HepG2 (cell line): ENCODE results near the gene SRPRB. TPM values are rescaled to one million over a fixed set of nuclear protein-coding genes. Genes with fewer than 3 reads are reported as not detected.

ENCODE experiments used
- ATAC-seq: fragments of 200-7000 bp; cut with Tn5 transposase; 3 replicates; pipeline ENCODE4 v1.9.1; 2020; ENCODE audit warnings: mild to moderate bottlenecking, moderate library complexity
- BruUV-seq: library from RNA; stranded (reverse); fragments of 400-500 nt; replicated peaks from 2 replicates; lab custom pipeline; 2021; lab: Mats Ljungman, UMichigan
- CTCF ChIA-PET: fragments of 300-600 bp; formaldehyde crosslinking; extraction: SDS; loops from one replicate; lab custom pipeline; 2021; ENCODE audit warnings: low total read pairs, inconsistent platforms, low intra/inter-chr PET ratio; lab: Yijun Ruan, JAX
- POLR2A ChIA-PET: fragments of 350-600 bp; sonication (Branson Sonifier 250); formaldehyde crosslinking; loops from one replicate; lab custom pipeline; 2020; ENCODE audit warnings: antibody characterized with exemption, inconsistent platforms; lab: Yijun Ruan, JAX
- DNase-seq: peaks from one replicate; pipeline ENCODE4 v3.0.0-alpha.2; 2015; ENCODE audit warnings: low spot score
- FAIRE-seq: peaks from 3 replicates; lab custom pipeline; 2011; peaks lifted over from hg19 to GRCh38; lab: Jason Lieb, UNC
- H2AFZ ChIP-seq: one replicate; pipeline ENCODE4 v1.6.1; 2011; ENCODE audit warnings: low read length, inconsistent platforms
- H3K27ac ChIP-seq: fragments of 300-600 bp; 3 replicates; pipeline ENCODE4 v1.8.0; 2011; ENCODE audit warnings: mixed run types, mild to moderate bottlenecking, mixed read lengths, low read length, inconsistent platforms; ENCODE audit not compliant: insufficient read depth; ENCODE audit errors: extremely low read length
- H3K27me3 ChIP-seq, 2 experiments: fragments of 200-600 bp in 1 of 2; 2 replicates in 1 of 2; 3 replicates in 1 of 2; pipeline versions ENCODE4 v1.6.0 to v1.8.0; 2011; ENCODE audit warnings: low read length in 2 of 2, mild to moderate bottlenecking in 2 of 2, moderate library complexity in 2 of 2, inconsistent platforms in 1 of 2; ENCODE audit not compliant: insufficient read depth in 2 of 2, control insufficient read depth in 1 of 2
- H3K36me3 ChIP-seq, 2 experiments: fragments of 200-600 bp in 1 of 2; replicated peaks in 1 of 2; 2 replicates in 1 of 2; 3 replicates in 1 of 2; pipeline versions ENCODE4 v1.5.1 to v1.8.0; 2011; ENCODE audit warnings: low read length in 2 of 2, inconsistent platforms in 1 of 2; ENCODE audit not compliant: insufficient read depth in 2 of 2, control insufficient read depth in 1 of 2
- H3K4me1 ChIP-seq: 2 replicates; pipeline ENCODE4 v1.5.1; 2012; ENCODE audit warnings: low read length, inconsistent platforms; ENCODE audit not compliant: insufficient read depth
- H3K4me2 ChIP-seq: 2 replicates; pipeline ENCODE4 v1.6.0; 2011; ENCODE audit warnings: low read depth, low read length, inconsistent platforms
- H3K4me3 ChIP-seq, 3 experiments: fragments of 200-600 bp in 1 of 3; sonication (generic), shearing (Covaris generic) in 1 of 3; replicated peaks in 1 of 3; 2 replicates each; pipeline ENCODE4 v1.5.1; 2011 to 2016; ENCODE audit warnings: low read length in 3 of 3, inconsistent platforms in 2 of 3, low read depth in 2 of 3, mild to moderate bottlenecking in 2 of 3, control low read depth in 1 of 3, mixed read lengths in 1 of 3; ENCODE audit not compliant: insufficient read depth in 1 of 3
- H3K79me2 ChIP-seq: one replicate; pipeline ENCODE4 v1.6.1; 2011; ENCODE audit warnings: low read length, inconsistent platforms; ENCODE audit not compliant: insufficient read depth
- H3K9ac ChIP-seq: 2 replicates; pipeline ENCODE4 v1.6.0; 2011; ENCODE audit warnings: mild to moderate bottlenecking, low read depth, low read length, inconsistent platforms; ENCODE audit not compliant: insufficient read depth
- H3K9me3 ChIP-seq: 2 replicates; pipeline ENCODE4 v1.5.1; 2012; ENCODE audit warnings: mild to moderate bottlenecking, low read length
- H4K20me1 ChIP-seq: 2 replicates; pipeline ENCODE4 v1.6.0; 2011; ENCODE audit warnings: inconsistent platforms, mild to moderate bottlenecking, low read length, moderate library complexity; ENCODE audit not compliant: insufficient read depth
- AHR ChIP-seq: IDR thresholded peaks from 2 replicates; pipeline ENCODE4 v1.6.1; 2018; ENCODE audit warnings: missing genetic modification reagents, missing compliant biosample characterization
- CENPT ChIP-seq: sonication (generic); formaldehyde crosslinking; IDR thresholded peaks from 2 replicates; pipeline ENCODE4 v1.8.0; 2022; ENCODE audit warnings: low read depth, mild to moderate bottlenecking, moderate library complexity, missing genetic modification reagents
- GATA4 ChIP-seq: sonication (generic); IDR thresholded peaks from 2 replicates; pipeline ENCODE4 v1.6.1; 2016; ENCODE audit warnings: antibody characterized with exemption, low read depth, borderline replicate concordance
- KAT2B ChIP-seq: fragments of 150-350 bp; IDR thresholded peaks from 2 replicates; pipeline ENCODE4 v1.6.1; 2014; ENCODE audit warnings: low read depth, low read length, borderline replicate concordance
- NBN ChIP-seq: fragments of 450-650 bp; conservative IDR thresholded peaks from 2 replicates; pipeline ENCODE4 v1.6.1; 2017
- NCOA5 ChIP-seq: sonication (generic); formaldehyde crosslinking; IDR thresholded peaks from 2 replicates; pipeline ENCODE4 v1.4.0; 2020; ENCODE audit warnings: missing genetic modification reagents
- NR1H2 ChIP-seq: sonication (generic); formaldehyde crosslinking; IDR thresholded peaks from 2 replicates; pipeline ENCODE4 v1.8.1; 2022; ENCODE audit warnings: low read depth, missing genetic modification reagents, borderline replicate concordance
- POLR2G ChIP-seq: fragments of 200-400 bp; formaldehyde crosslinking; IDR thresholded peaks from 2 replicates; pipeline ENCODE4 v1.6.1; 2018; ENCODE audit warnings: mild to moderate bottlenecking, low read depth, low read length, moderate library complexity
- RBFOX2 ChIP-seq: fragments of 200-400 bp; formaldehyde crosslinking; IDR thresholded peaks from 2 replicates; pipeline ENCODE4 v1.6.1; 2017; ENCODE audit warnings: low read depth, mild to moderate bottlenecking, low read length
- REL ChIP-seq: sonication (generic); formaldehyde crosslinking; conservative IDR thresholded peaks from 2 replicates; pipeline ENCODE4 v1.8.0; 2022; ENCODE audit warnings: mild to moderate bottlenecking, missing genetic modification reagents, moderate library complexity
- SMAD1 ChIP-seq: sonication (generic); formaldehyde crosslinking; IDR thresholded peaks from 2 replicates; pipeline ENCODE4 v1.4.0; 2020; ENCODE audit warnings: missing genetic modification reagents, low read depth, mild to moderate bottlenecking, borderline replicate concordance
- SNRNP70 ChIP-seq: fragments of 200-400 bp; formaldehyde crosslinking; IDR thresholded peaks from 2 replicates; pipeline ENCODE4 v1.6.1; 2017; ENCODE audit warnings: mild to moderate bottlenecking, low read depth, low read length, moderate library complexity
- SPEN ChIP-seq: sonication (generic); formaldehyde crosslinking; IDR thresholded peaks from 2 replicates; pipeline ENCODE4 v1.5.1; 2020; ENCODE audit warnings: low read depth, mild to moderate bottlenecking, missing genetic modification reagents
- XBP1 ChIP-seq: sonication (generic); formaldehyde crosslinking; IDR thresholded peaks from 2 replicates; pipeline ENCODE4 v1.5.0; 2020; ENCODE audit warnings: missing genetic modification reagents
- YEATS4 ChIP-seq: sonication (generic); formaldehyde crosslinking; IDR thresholded peaks from 2 replicates; pipeline ENCODE4 v1.4.0; 2020; ENCODE audit warnings: missing genetic modification reagents, borderline replicate concordance
- ZBTB1 ChIP-seq: sonication (generic); formaldehyde crosslinking; IDR thresholded peaks from 2 replicates; pipeline ENCODE4 v1.4.0; 2020; ENCODE audit warnings: missing genetic modification reagents, borderline replicate concordance
- ZBTB21 ChIP-seq: sonication (generic); formaldehyde crosslinking; IDR thresholded peaks from 2 replicates; pipeline ENCODE4 v1.4.0; 2020; ENCODE audit warnings: missing genetic modification reagents
- ZFP37 ChIP-seq: sonication (generic); formaldehyde crosslinking; IDR thresholded peaks from 2 replicates; pipeline ENCODE4 v1.4.0; 2020; ENCODE audit warnings: missing genetic modification reagents, borderline replicate concordance
- ZNF577 ChIP-seq: sonication (generic); formaldehyde crosslinking; IDR thresholded peaks from 2 replicates; pipeline ENCODE4 v1.4.0; 2020; ENCODE audit warnings: mild to moderate bottlenecking, low read depth, missing genetic modification reagents, borderline replicate concordance
- ZNF614 ChIP-seq: IDR thresholded peaks from 2 replicates; pipeline ENCODE4 v1.6.1; 2018; ENCODE audit warnings: missing biosample characterization, missing genetic modification reagents, inconsistent platforms, borderline replicate concordance
- ZNF883 ChIP-seq: sonication (generic); formaldehyde crosslinking; IDR thresholded peaks from 2 replicates; pipeline ENCODE4 v1.5.1; 2020; ENCODE audit warnings: mild to moderate bottlenecking, missing genetic modification reagents; ENCODE audit errors: not compliant biosample characterization
- WGBS: methylation state at CpG from one replicate; pipeline ENCODE4 v1.1.6; 2017; ENCODE audit warnings: low lambda C conversion rate; 5-methylcytosine and 5-hydroxymethylcytosine counted together
- in situ Hi-C: cut with HindIII; loops from 2 replicates; pipeline ENCODE4 v1.10.0; 2017; ENCODE audit warnings: low pct_unique_long_range_greater_than_20kb; ENCODE audit not compliant: extremely low pct_ligation_motif_present
- intact Hi-C: fragments of 100-400 bp; cut with micrococcal nuclease; formaldehyde crosslinking; loops from one replicate; pipeline ENCODE4 v1.10.0; 2022; ENCODE audit not compliant: unreplicated experiment
- polyA plus RNA-seq, 8 experiments: library from polyadenylated mRNA; depleted of rRNA in 3 of 8; stranded (reverse) in 7 of 8; unstranded in 1 of 8; fragments of >200 nt; fragmentation: Illumina TruSeq in 4 of 8; extraction: Trizol in 4 of 8; gene quantifications; 2 replicates each; pipeline versions ENCODE4 v1.2.1 to v1.2.3, GENCODE V29; 2011 to 2016; ENCODE audit warnings: low read depth in 4 of 8, missing spikeins in 1 of 8, mixed read lengths in 1 of 8; ENCODE audit not compliant: insufficient read depth in 1 of 8
- total RNA-seq, 5 experiments: library from RNA; depleted of rRNA; stranded (reverse); fragments of >200 nt; fragmentation: Illumina TruSeq; extraction: Trizol; gene quantifications; 2 replicates each; pipeline ENCODE4 v1.2.3, GENCODE V29; 2016; ENCODE audit warnings: low read depth in 1 of 5
- TF ChIP-seq, protein P1 (sequence below): sonication (generic); formaldehyde crosslinking; IDR thresholded peaks from 2 replicates; pipeline ENCODE4 v1.4.0; 2020; ENCODE audit warnings: missing genetic modification reagents

The SRPRB gene
- total and polyA plus RNA-seq, 2 of the 13 experiments (the other 11 are each of a cell fraction or from before 2014, with no cell fraction given): 41.0 to 111 TPM

- FAIRE-seq: no peak
- ChIA-PET CTCF (no interaction called here), POLR2A (interaction anchor here (0.9 to 1.1 kb wide), 2 partner anchors 16 to 31 kb away, joined by 3 read pairs; partner anchors contain the start of gene TF)
- H3K4me1 ChIP-seq: peaks cover 47% of the 10 kb centered on the region
- in situ Hi-C loops (no loop called here), intact Hi-C loops (no loop called here)
- no peak overlapping the region for H2AFZ ChIP-seq
- H3K27me3 ChIP-seq: no peaks in the 10 kb centered on the region
- H3K4me2 ChIP-seq: no peak overlapping the region
- DNase-seq: no peak
- peaks cover 63% of the 10 kb centered on the region for H4K20me1 ChIP-seq
- TSS peak; percentile 9 for BruUV-seq
- H3K27ac ChIP-seq: no peak overlapping the region
- no peak for ATAC-seq
- H3K36me3 ChIP-seq: peaks cover 44 to 91% of the 10 kb centered on the region in 2 experiments
- WGBS: 95% methylated on average over 6 of the region's 6 CpGs
- no peaks in the 10 kb centered on the region for H3K79me2 ChIP-seq
- H3K9ac ChIP-seq: no peak overlapping the region
- H3K9me3 ChIP-seq: no peaks in the 10 kb centered on the region
- H3K4me3 ChIP-seq: no peak overlapping the region
- TF ChIP-seq NCOA5 (CRISPR knock-in tag) (0 out of 2 replicates have a peak, but pooled peaks have one; percentile 53), SMAD1 (CRISPR knock-in tag) (no peak), ZBTB1 (CRISPR knock-in tag) (no peak), NBN (no peak), ZBTB21 (CRISPR knock-in tag) (no peak), SPEN (no peak), ZNF883 (CRISPR knock-in tag) (no peak), REL (no peak), RBFOX2 (peak; percentile 64), POLR2G (peak; percentile 64; the same call in 1 of the 2 replicates), AHR (CRISPR knock-in tag) (no peak), CENPT (CRISPR knock-in tag) (no peak), GATA4 (no peak), YEATS4 (CRISPR knock-in tag) (no peak), ZNF577 (CRISPR knock-in tag) (no peak), XBP1 (CRISPR knock-in tag) (no peak), NR1H2 (CRISPR knock-in tag) (no peak), SNRNP70 (0 out of 2 replicates have a peak, but pooled peaks have one; percentile 61), ZNF614 (no peak), ZFP37 (CRISPR knock-in tag) (no peak), KAT2B (no peak)
- TF ChIP-seq, protein P1, sequence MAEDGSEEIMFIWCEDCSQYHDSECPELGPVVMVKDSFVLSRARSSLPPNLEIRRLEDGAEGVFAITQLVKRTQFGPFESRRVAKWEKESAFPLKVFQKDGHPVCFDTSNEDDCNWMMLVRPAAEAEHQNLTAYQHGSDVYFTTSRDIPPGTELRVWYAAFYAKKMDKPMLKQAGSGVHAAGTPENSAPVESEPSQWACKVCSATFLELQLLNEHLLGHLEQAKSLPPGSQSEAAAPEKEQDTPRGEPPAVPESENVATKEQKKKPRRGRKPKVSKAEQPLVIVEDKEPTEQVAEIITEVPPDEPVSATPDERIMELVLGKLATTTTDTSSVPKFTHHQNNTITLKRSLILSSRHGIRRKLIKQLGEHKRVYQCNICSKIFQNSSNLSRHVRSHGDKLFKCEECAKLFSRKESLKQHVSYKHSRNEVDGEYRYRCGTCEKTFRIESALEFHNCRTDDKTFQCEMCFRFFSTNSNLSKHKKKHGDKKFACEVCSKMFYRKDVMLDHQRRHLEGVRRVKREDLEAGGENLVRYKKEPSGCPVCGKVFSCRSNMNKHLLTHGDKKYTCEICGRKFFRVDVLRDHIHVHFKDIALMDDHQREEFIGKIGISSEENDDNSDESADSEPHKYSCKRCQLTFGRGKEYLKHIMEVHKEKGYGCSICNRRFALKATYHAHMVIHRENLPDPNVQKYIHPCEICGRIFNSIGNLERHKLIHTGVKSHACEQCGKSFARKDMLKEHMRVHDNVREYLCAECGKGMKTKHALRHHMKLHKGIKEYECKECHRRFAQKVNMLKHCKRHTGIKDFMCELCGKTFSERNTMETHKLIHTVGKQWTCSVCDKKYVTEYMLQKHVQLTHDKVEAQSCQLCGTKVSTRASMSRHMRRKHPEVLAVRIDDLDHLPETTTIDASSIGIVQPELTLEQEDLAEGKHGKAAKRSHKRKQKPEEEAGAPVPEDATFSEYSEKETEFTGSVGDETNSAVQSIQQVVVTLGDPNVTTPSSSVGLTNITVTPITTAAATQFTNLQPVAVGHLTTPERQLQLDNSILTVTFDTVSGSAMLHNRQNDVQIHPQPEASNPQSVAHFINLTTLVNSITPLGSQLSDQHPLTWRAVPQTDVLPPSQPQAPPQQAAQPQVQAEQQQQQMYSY (CRISPR knock-in tag): no peak
Measured at GRCh38 chr3:133761605-133762484, 43.8 kb upstream of the SRPRB start.
